ENCODE results near the gene NEFH. TPM values are rescaled to one million over a fixed set of nuclear protein-coding genes. Genes with fewer than 3 reads are reported as not detected.

Gene NEFH
- total RNA-seq, 1 experiment from 2014 or later = 5.7 TPM

DNA sequence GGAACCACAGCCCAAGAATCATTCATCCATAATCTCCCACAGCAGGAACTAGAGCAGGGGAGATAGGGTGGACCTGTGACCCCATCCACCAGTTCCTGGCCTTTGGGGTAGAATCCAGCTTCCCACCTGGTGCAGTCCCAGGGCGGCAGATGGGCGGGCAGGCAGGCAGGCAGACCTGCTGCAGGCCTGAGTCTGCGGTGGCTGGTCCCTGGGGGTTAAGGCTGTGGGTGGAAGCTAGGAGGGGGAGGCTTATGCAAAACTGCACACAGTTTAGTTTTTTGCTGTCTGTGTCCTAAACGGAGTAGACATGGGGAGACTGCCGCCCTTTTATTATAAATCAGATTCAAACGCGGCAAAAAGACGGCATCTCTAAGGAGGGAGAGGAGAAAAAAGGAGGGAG, 4.5 kb upstream of the NEFH start:
- Mint-ChIP-seq H3K9me3 (peaks cover 3% of the 10 kb centered on the region in 2 experiments; a peak in 2 of 5 replicates), H3K4me3 (no peak overlapping the region), H3K27ac (no peak overlapping the region), H3K27me3 (ENCODE audit: low read depth) (peaks cover 92% of the 10 kb centered on the region), H3K36me3 (ENCODE audit: insufficient read depth in 1 of 3, low read depth in 3 of 3) (no peaks in the 10 kb centered on the region; a peak in 1 of 7 replicates), H3K4me1 (peaks cover 29 to 35% of the 10 kb centered on the region in 2 experiments)
- H3K9ac ChIP-seq (ENCODE audit: extremely low read depth, insufficient read length, low read length) = no peak overlapping the region
- H3K4ac ChIP-seq (ENCODE audit: low read depth, low read length) = no peak overlapping the region
- H2BK120ac ChIP-seq (ENCODE audit: low read depth, low read length, poor library complexity, severe bottlenecking) = no peak overlapping the region
- no peak overlapping the region for H3K56ac ChIP-seq (ENCODE audit: insufficient read length, low read depth, low read length)
- no peak overlapping the region for H2AFZ ChIP-seq (ENCODE audit: low read length)
- H4K91ac ChIP-seq (ENCODE audit: insufficient read length, low read depth, low read length) = no peak overlapping the region
- H2AK5ac ChIP-seq (ENCODE audit: insufficient read length, low read length) = no peak overlapping the region
- H3K9me3 ChIP-seq (ENCODE audit: control insufficient read depth, low read depth, low read length) = no peaks in the 10 kb centered on the region
- no peak overlapping the region for H3K23ac ChIP-seq (ENCODE audit: insufficient read length, low read depth, low read length)
- no peak for DNase-seq
- peaks cover 2% of the 10 kb centered on the region; the same call in 1 of the 2 replicates for H3K4me1 ChIP-seq (ENCODE audit: insufficient read depth, low read length)
- H3K18ac ChIP-seq (ENCODE audit: insufficient read length, low read depth, low read length) = no peak overlapping the region
- no peak overlapping the region for H2BK15ac ChIP-seq (ENCODE audit: low read depth, low read length)
- no peak overlapping the region for H3K14ac ChIP-seq (ENCODE audit: insufficient read depth, low read length)
- H3K27ac ChIP-seq (ENCODE audit: insufficient read length, low read depth, low read length) = no peak overlapping the region
- no CpG with 5 or more reads among the region's 8 CpGs for WGBS (ENCODE audit: extremely low coverage, insufficient read length, low lambda C conversion rate)
- no peak overlapping the region for H3T11ph ChIP-seq (ENCODE audit: low read length)
- no peak overlapping the region for H3K4me2 ChIP-seq (ENCODE audit: insufficient read depth, insufficient read length, low read length)
- H4K5ac ChIP-seq (ENCODE audit: insufficient read length, low read depth, low read length) = no peak overlapping the region
- no peaks in the 10 kb centered on the region for H4K20me1 ChIP-seq (ENCODE audit: control insufficient read depth, insufficient read depth, insufficient read length)
- H3K23me2 ChIP-seq (ENCODE audit: insufficient read length, low read depth, low read length, poor library complexity, severe bottlenecking) = peaks cover 3% of the 10 kb centered on the region
- no peaks in the 10 kb centered on the region for H3K79me1 ChIP-seq (ENCODE audit: insufficient read depth, low read depth, low read length, poor library complexity, severe bottlenecking)
- peaks cover 19% of the 10 kb centered on the region for H3K27me3 ChIP-seq (ENCODE audit: insufficient read depth, low read length)
- H4K8ac ChIP-seq (replicated peaks; ENCODE audit: insufficient read length, low read depth, low read length) = no peak overlapping the region
- TF ChIP-seq, protein P1, sequence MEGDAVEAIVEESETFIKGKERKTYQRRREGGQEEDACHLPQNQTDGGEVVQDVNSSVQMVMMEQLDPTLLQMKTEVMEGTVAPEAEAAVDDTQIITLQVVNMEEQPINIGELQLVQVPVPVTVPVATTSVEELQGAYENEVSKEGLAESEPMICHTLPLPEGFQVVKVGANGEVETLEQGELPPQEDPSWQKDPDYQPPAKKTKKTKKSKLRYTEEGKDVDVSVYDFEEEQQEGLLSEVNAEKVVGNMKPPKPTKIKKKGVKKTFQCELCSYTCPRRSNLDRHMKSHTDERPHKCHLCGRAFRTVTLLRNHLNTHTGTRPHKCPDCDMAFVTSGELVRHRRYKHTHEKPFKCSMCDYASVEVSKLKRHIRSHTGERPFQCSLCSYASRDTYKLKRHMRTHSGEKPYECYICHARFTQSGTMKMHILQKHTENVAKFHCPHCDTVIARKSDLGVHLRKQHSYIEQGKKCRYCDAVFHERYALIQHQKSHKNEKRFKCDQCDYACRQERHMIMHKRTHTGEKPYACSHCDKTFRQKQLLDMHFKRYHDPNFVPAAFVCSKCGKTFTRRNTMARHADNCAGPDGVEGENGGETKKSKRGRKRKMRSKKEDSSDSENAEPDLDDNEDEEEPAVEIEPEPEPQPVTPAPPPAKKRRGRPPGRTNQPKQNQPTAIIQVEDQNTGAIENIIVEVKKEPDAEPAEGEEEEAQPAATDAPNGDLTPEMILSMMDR (conservative IDR thresholded peaks at IDR 0.05) = no peak
- no peak overlapping the region for H2BK20ac ChIP-seq (ENCODE audit: low read depth, low read length, poor library complexity, severe bottlenecking)
- H3K79me2 ChIP-seq (ENCODE audit: insufficient read depth, low read length) = no peaks in the 10 kb centered on the region
- H2BK5ac ChIP-seq (ENCODE audit: insufficient read length, low read length) = no peak overlapping the region
- no peak overlapping the region for H2BK12ac ChIP-seq (ENCODE audit: insufficient read length, low read depth, low read length)
